B cell (primary cell): ENCODE data around the gene ABCB6.

Source experiments
- CTCF ChIP-seq: fragments of 200-600 bp; IDR thresholded peaks from one replicate; pipeline ENCODE4 v1.8.0; 2022; ENCODE audit warnings: antibody characterized with exemption, mild to moderate bottlenecking
- EZH2 ChIP-seq: IDR thresholded peaks from 2 replicates; pipeline ENCODE4 v1.6.1; 2012; ENCODE audit warnings: borderline replicate concordance, low read depth, mild to moderate bottlenecking, moderate library complexity, low read length; ENCODE audit not compliant: insufficient read depth, poor library complexity, severe bottlenecking

- no peak for TF ChIP-seq CTCF
- no peak for TF ChIP-seq EZH2
Measured at GRCh38 chr2:219176818-219177551, 41.8 kb downstream of the ABCB6 start, which contains the start of gene CNPPD1.
